HEK293 (cell line): ENCODE results near the gene RBFOX1.

Source experiments
- CTCF ChIA-PET: fragments of 350-600 bp; formaldehyde crosslinking; extraction: SDS; loops from one replicate; lab custom pipeline; 2021; ENCODE audit warnings: antibody characterized with exemption; lab: Yijun Ruan, JAX
- POLR2A ChIA-PET: fragments of 300-600 bp; formaldehyde crosslinking; extraction: SDS; loops from one replicate; lab custom pipeline; 2020; ENCODE audit warnings: antibody characterized with exemption, inconsistent platforms; lab: Yijun Ruan, JAX
- H3K27ac ChIP-seq: fragments of 200-500 bp; sonication (Bioruptor generic); 2 replicates; pipeline ENCODE4 v1.5.1; 2014; ENCODE audit warnings: low read depth, low read length, control low read depth, inconsistent platforms; ENCODE audit errors: extremely low read depth
- H3K36me3 ChIP-seq, 2 experiments: fragments of 200-500 bp in 1 of 2; sonication (Bioruptor generic) in 1 of 2; 1 replicate in 1 of 2; 2 replicates in 1 of 2; pipeline ENCODE4 v1.5.1; 2014 to 2017; ENCODE audit warnings: inconsistent platforms in 2 of 2, low read length in 2 of 2; ENCODE audit not compliant: control insufficient read depth in 2 of 2, insufficient read depth in 1 of 2
- H3K4me1 ChIP-seq: fragments of 200-500 bp; sonication (Bioruptor generic); 2 replicates; pipeline ENCODE4 v1.5.1; 2014; ENCODE audit warnings: mild to moderate bottlenecking, low read length, inconsistent platforms; ENCODE audit not compliant: control insufficient read depth, insufficient read depth
- H3K4me3 ChIP-seq: 2 replicates; pipeline ENCODE4 v1.5.1; 2011; ENCODE audit warnings: low read depth, mild to moderate bottlenecking, control low read depth, low read length, moderate library complexity
- H3K9me3 ChIP-seq: fragments of 200-500 bp; sonication (Bioruptor generic); 2 replicates; pipeline ENCODE4 v1.5.1; 2014; ENCODE audit warnings: low read depth, low read length, inconsistent platforms; ENCODE audit not compliant: control insufficient read depth, insufficient read depth
- GLI4 ChIP-seq: fragments of 450-650 bp; formaldehyde crosslinking; IDR thresholded peaks from 2 replicates; pipeline ENCODE4 v1.5.1; 2016; ENCODE audit warnings: missing biosample characterization, missing genetic modification characterization
- GLIS2 ChIP-seq: fragments of 450-650 bp; formaldehyde crosslinking; IDR thresholded peaks from 2 replicates; pipeline ENCODE4 v1.5.1; 2016; ENCODE audit warnings: missing biosample characterization, missing genetic modification characterization
- REPIN1 ChIP-seq: fragments of 450-650 bp; formaldehyde crosslinking; IDR thresholded peaks from 2 replicates; pipeline ENCODE4 v1.5.1; 2017; ENCODE audit warnings: missing biosample characterization, missing genetic modification characterization, low read depth
- SP2 ChIP-seq: fragments of 450-650 bp; formaldehyde crosslinking; IDR thresholded peaks from 2 replicates; pipeline ENCODE4 v1.5.1; 2016; ENCODE audit warnings: missing biosample characterization, missing genetic modification characterization
- WT1 ChIP-seq: fragments of 450-650 bp; formaldehyde crosslinking; IDR thresholded peaks from 2 replicates; pipeline ENCODE4 v1.5.1; 2016; ENCODE audit warnings: missing biosample characterization, missing genetic modification characterization
- ZBTB20 ChIP-seq: fragments of 450-650 bp; formaldehyde crosslinking; IDR thresholded peaks from 2 replicates; pipeline ENCODE4 v1.5.1; 2016; ENCODE audit warnings: missing biosample characterization, missing genetic modification characterization
- ZBTB48 ChIP-seq: fragments of 450-650 bp; formaldehyde crosslinking; IDR thresholded peaks from 2 replicates; pipeline ENCODE4 v1.5.1; 2016; ENCODE audit warnings: missing biosample characterization, missing genetic modification characterization
- ZNF112 ChIP-seq: fragments of 450-650 bp; formaldehyde crosslinking; IDR thresholded peaks from 2 replicates; pipeline ENCODE4 v1.5.0; 2017; ENCODE audit warnings: missing biosample characterization, missing genetic modification characterization
- ZNF155 ChIP-seq: fragments of 450-650 bp; formaldehyde crosslinking; IDR thresholded peaks from 2 replicates; pipeline ENCODE4 v1.5.1; 2016; ENCODE audit warnings: missing biosample characterization, missing genetic modification characterization
- ZNF211 ChIP-seq: fragments of 450-650 bp; formaldehyde crosslinking; IDR thresholded peaks from 2 replicates; pipeline ENCODE4 v1.5.1; 2016; ENCODE audit warnings: low read depth, missing biosample characterization, missing genetic modification characterization
- ZNF311 ChIP-seq: fragments of 450-650 bp; formaldehyde crosslinking; IDR thresholded peaks from 2 replicates; pipeline ENCODE4 v1.5.1; 2017; ENCODE audit warnings: missing biosample characterization, missing genetic modification characterization, borderline replicate concordance
- ZNF324 ChIP-seq: fragments of 450-650 bp; formaldehyde crosslinking; IDR thresholded peaks from 2 replicates; pipeline ENCODE4 v1.5.1; 2016; ENCODE audit warnings: missing biosample characterization, missing genetic modification characterization
- ZNF362 ChIP-seq: fragments of 450-650 bp; formaldehyde crosslinking; IDR thresholded peaks from 2 replicates; pipeline ENCODE4 v1.5.1; 2016; ENCODE audit warnings: missing biosample characterization, missing genetic modification characterization
- ZNF404 ChIP-seq: fragments of 450-650 bp; formaldehyde crosslinking; IDR thresholded peaks from 2 replicates; pipeline ENCODE4 v1.5.1; 2017; ENCODE audit warnings: missing biosample characterization, missing genetic modification characterization
- ZNF529 ChIP-seq: fragments of 450-650 bp; formaldehyde crosslinking; IDR thresholded peaks from 2 replicates; pipeline ENCODE4 v1.5.1; 2017; ENCODE audit warnings: missing genetic modification characterization, missing biosample characterization; ENCODE audit not compliant: insufficient replicate concordance
- ZNF549 ChIP-seq: fragments of 450-650 bp; IDR thresholded peaks from 2 replicates; pipeline ENCODE4 v1.5.1; 2018; ENCODE audit warnings: missing biosample characterization, missing genetic modification characterization, mild to moderate bottlenecking, inconsistent platforms, moderate library complexity
- ZNF555 ChIP-seq: fragments of 450-650 bp; formaldehyde crosslinking; conservative IDR thresholded peaks from 2 replicates; pipeline ENCODE4 v1.5.1; 2017; ENCODE audit warnings: missing biosample characterization, mild to moderate bottlenecking, missing genetic modification characterization, inconsistent platforms
- ZNF558 ChIP-seq: fragments of 450-650 bp; formaldehyde crosslinking; IDR thresholded peaks from 2 replicates; pipeline ENCODE4 v1.5.1; 2016; ENCODE audit warnings: missing biosample characterization, missing genetic modification characterization
- ZNF560 ChIP-seq: fragments of 450-650 bp; formaldehyde crosslinking; IDR thresholded peaks from 2 replicates; pipeline ENCODE4 v1.5.1; 2017; ENCODE audit warnings: missing biosample characterization, missing genetic modification characterization, borderline replicate concordance
- ZNF660 ChIP-seq: fragments of 450-650 bp; IDR thresholded peaks from 2 replicates; pipeline ENCODE4 v1.5.1; 2018; ENCODE audit warnings: missing biosample characterization, mild to moderate bottlenecking, missing genetic modification characterization
- ZNF776 ChIP-seq: fragments of 450-650 bp; formaldehyde crosslinking; IDR thresholded peaks from 2 replicates; pipeline ENCODE4 v1.5.0; 2017; ENCODE audit warnings: missing biosample characterization, missing genetic modification characterization, borderline replicate concordance
- ZNF843 ChIP-seq: fragments of 450-650 bp; formaldehyde crosslinking; IDR thresholded peaks from 2 replicates; pipeline ENCODE4 v1.5.1; 2016; ENCODE audit warnings: missing biosample characterization, missing genetic modification characterization
- ZSCAN4 ChIP-seq: fragments of 450-650 bp; formaldehyde crosslinking; IDR thresholded peaks from 2 replicates; pipeline ENCODE4 v1.5.1; 2017; ENCODE audit warnings: missing biosample characterization, missing genetic modification characterization
- ZSCAN5A ChIP-seq: fragments of 450-650 bp; formaldehyde crosslinking; IDR thresholded peaks from 2 replicates; pipeline ENCODE4 v1.5.1; 2016; ENCODE audit warnings: missing biosample characterization, missing genetic modification characterization
- TF ChIP-seq, protein P1 (sequence below): fragments of 450-650 bp; formaldehyde crosslinking; IDR thresholded peaks from 2 replicates; pipeline ENCODE4 v1.5.1; 2016; ENCODE audit warnings: missing biosample characterization, missing genetic modification characterization
- TF ChIP-seq, protein P2 (sequence below): fragments of 450-650 bp; formaldehyde crosslinking; optimal IDR thresholded peaks from 2 replicates; pipeline ENCODE3; 2016; ENCODE audit warnings: missing biosample characterization, mild to moderate bottlenecking, missing genetic modification characterization
- TF ChIP-seq, protein P3 (sequence below): fragments of 450-650 bp; formaldehyde crosslinking; IDR thresholded peaks from 2 replicates; pipeline ENCODE4 v1.5.1; 2016; ENCODE audit warnings: missing biosample characterization, missing genetic modification characterization
- TF ChIP-seq, protein P4 (sequence below): IDR thresholded peaks from 2 replicates; pipeline ENCODE4 v1.6.1; 2011; ENCODE audit warnings: mild to moderate bottlenecking, low read depth, low read length, borderline replicate concordance
- TF ChIP-seq, protein P5 (sequence below): fragments of 450-650 bp; formaldehyde crosslinking; IDR thresholded peaks from 2 replicates; pipeline ENCODE4 v1.5.1; 2017; ENCODE audit warnings: missing biosample characterization, missing genetic modification characterization

The RBFOX1 gene

GRCh38 chr16:7640334-7640733 is 307.7 kb downstream of the RBFOX1 start:
- Histone ChIP-seq H3K4me3 (no peak overlapping the region), H3K9me3 (no peaks in the 10 kb centered on the region), H3K36me3 (no peaks in the 10 kb centered on the region), H3K27ac (no peak overlapping the region), H3K4me1 (no peaks in the 10 kb centered on the region)
- ChIA-PET POLR2A (no interaction called here), CTCF (no interaction called here)
- TF ChIP-seq ZNF555: no peak
- TF ChIP-seq, protein P1, sequence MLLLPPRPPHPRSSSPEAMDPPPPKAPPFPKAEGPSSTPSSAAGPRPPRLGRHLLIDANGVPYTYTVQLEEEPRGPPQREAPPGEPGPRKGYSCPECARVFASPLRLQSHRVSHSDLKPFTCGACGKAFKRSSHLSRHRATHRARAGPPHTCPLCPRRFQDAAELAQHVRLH (tag by site-specific recombination): no peak
- TF ChIP-seq SP2 (tag by site-specific recombination): no peak
- TF ChIP-seq, protein P2, sequence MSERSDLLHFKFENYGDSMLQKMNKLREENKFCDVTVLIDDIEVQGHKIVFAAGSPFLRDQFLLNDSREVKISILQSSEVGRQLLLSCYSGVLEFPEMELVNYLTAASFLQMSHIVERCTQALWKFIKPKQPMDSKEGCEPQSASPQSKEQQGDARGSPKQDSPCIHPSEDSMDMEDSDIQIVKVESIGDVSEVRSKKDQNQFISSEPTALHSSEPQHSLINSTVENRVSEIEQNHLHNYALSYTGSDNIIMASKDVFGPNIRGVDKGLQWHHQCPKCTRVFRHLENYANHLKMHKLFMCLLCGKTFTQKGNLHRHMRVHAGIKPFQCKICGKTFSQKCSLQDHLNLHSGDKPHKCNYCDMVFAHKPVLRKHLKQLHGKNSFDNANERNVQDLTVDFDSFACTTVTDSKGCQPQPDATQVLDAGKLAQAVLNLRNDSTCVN (tag by site-specific recombination): no peak
- no peak for TF ChIP-seq ZNF660
- TF ChIP-seq ZNF324 (tag by site-specific recombination): no peak
- no peak for TF ChIP-seq GLIS2 (tag by site-specific recombination)
- no peak for TF ChIP-seq ZNF558 (tag by site-specific recombination)
- no peak for TF ChIP-seq ZSCAN4
- TF ChIP-seq ZNF155 (tag by site-specific recombination): no peak
- TF ChIP-seq WT1 (tag by site-specific recombination): no peak
- no peak for TF ChIP-seq ZBTB20 (tag by site-specific recombination)
- TF ChIP-seq ZNF529 (tag by site-specific recombination): no peak
- no peak for TF ChIP-seq ZSCAN5A (tag by site-specific recombination)
- TF ChIP-seq REPIN1: no peak
- no peak for TF ChIP-seq ZNF404
- TF ChIP-seq, protein P3, sequence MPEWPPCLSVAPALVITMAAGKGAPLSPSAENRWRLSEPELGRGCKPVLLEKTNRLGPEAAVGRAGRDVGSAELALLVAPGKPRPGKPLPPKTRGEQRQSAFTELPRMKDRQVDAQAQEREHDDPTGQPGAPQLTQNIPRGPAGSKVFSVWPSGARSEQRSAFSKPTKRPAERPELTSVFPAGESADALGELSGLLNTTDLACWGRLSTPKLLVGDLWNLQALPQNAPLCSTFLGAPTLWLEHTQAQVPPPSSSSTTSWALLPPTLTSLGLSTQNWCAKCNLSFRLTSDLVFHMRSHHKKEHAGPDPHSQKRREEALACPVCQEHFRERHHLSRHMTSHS: no peak
- TF ChIP-seq, protein P4, sequence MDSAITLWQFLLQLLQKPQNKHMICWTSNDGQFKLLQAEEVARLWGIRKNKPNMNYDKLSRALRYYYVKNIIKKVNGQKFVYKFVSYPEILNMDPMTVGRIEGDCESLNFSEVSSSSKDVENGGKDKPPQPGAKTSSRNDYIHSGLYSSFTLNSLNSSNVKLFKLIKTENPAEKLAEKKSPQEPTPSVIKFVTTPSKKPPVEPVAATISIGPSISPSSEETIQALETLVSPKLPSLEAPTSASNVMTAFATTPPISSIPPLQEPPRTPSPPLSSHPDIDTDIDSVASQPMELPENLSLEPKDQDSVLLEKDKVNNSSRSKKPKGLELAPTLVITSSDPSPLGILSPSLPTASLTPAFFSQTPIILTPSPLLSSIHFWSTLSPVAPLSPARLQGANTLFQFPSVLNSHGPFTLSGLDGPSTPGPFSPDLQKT: no peak
- no peak for TF ChIP-seq ZNF362

DNA sequence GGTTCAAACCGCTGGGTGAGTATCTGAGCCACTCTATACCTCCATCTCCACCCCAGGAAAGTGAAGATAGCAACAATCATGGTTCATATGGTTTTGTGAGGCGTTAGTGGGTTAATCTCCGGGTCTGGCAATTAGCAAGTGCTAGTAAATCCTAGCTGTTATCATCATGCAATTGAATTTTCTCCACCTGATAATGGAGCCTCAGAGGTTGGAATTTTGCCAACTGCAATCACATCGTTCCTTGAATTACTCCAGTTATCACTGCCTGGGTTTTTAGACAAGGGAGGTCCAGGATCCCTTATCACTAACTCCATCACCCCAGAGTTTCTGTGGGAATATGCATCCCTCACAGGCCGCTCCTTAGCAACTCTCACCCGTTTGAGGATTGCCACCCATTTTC is 311.5 kb downstream of the RBFOX1 start:
- Histone ChIP-seq H3K36me3 (no peaks in the 10 kb centered on the region), H3K4me1 (no peaks in the 10 kb centered on the region)
- CTCF ChIA-PET: no interaction called here

More for the DNA sequence above, 311.5 kb downstream of the RBFOX1 start:
- Histone ChIP-seq H3K27ac (no peak overlapping the region), H3K4me3 (no peak overlapping the region), H3K9me3 (no peaks in the 10 kb centered on the region)
- TF ChIP-seq ZNF560 (no peak), ZBTB48 (no peak), ZNF843 (tag by site-specific recombination) (no peak), ZNF324 (tag by site-specific recombination) (no peak), ZNF776 (no peak), ZNF549 (tag by site-specific recombination) (no peak), GLI4 (tag by site-specific recombination) (no peak), ZNF155 (tag by site-specific recombination) (no peak), ZNF311 (no peak), ZNF211 (tag by site-specific recombination) (no peak), ZNF112 (tag by site-specific recombination) (no peak), GLIS2 (tag by site-specific recombination) (no peak)
- TF ChIP-seq, protein P5, sequence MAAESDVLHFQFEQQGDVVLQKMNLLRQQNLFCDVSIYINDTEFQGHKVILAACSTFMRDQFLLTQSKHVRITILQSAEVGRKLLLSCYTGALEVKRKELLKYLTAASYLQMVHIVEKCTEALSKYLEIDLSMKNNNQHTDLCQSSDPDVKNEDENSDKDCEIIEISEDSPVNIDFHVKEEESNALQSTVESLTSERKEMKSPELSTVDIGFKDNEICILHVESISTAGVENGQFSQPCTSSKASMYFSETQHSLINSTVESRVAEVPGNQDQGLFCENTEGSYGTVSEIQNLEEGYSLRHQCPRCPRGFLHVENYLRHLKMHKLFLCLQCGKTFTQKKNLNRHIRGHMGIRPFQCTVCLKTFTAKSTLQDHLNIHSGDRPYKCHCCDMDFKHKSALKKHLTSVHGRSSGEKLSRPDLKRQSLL (tag by site-specific recombination): no peak
- POLR2A ChIA-PET: no interaction called here
